H1 (cell line): ENCODE measurements around the gene MPDU1. TPM values are rescaled to one million over a fixed set of nuclear protein-coding genes. Genes with fewer than 3 reads are reported as not detected.

Experiments used
- CBX5 ChIP-seq: fragments of 300-800, 300-1000 bp; sonication (generic); IDR thresholded peaks from 2 replicates; pipeline ENCODE4 v1.7.1; 2016; ENCODE audit warnings: antibody characterized with exemption, low read length, low read depth
- CHD1 ChIP-seq: IDR thresholded peaks from 2 replicates; pipeline ENCODE4 v1.6.1; 2012; ENCODE audit warnings: low read depth, low read length, improper control_type of control experiment
- GABPA ChIP-seq: IDR thresholded peaks from 2 replicates; pipeline ENCODE4 v1.6.1; 2011; ENCODE audit warnings: mild to moderate bottlenecking, low read length, moderate library complexity, borderline replicate concordance; ENCODE audit not compliant: insufficient read depth
- JUND ChIP-seq: IDR thresholded peaks from 2 replicates; pipeline ENCODE4 v1.6.1; 2011; ENCODE audit warnings: mild to moderate bottlenecking, improper control_type of control experiment, low read length
- KDM1A ChIP-seq: fragments of 200-600, 300-600 bp; sonication (generic); IDR thresholded peaks from 2 replicates; pipeline ENCODE4 v1.7.1; 2016; ENCODE audit warnings: mild to moderate bottlenecking, low read length, borderline replicate concordance
- NRF1 ChIP-seq: IDR thresholded peaks from 2 replicates; pipeline ENCODE4 v1.6.1; 2011; ENCODE audit warnings: mild to moderate bottlenecking, low read depth, low read length, improper control_type of control experiment
- PHF8 ChIP-seq: fragments of 200-600 bp; sonication (generic); conservative IDR thresholded peaks from 2 replicates; pipeline ENCODE4 v1.7.1; 2012; ENCODE audit warnings: low read depth, mild to moderate bottlenecking, inconsistent platforms, low read length, moderate library complexity
- POLR2AphosphoS5 ChIP-seq: IDR thresholded peaks from 2 replicates; pipeline ENCODE4 v1.6.1; 2011; ENCODE audit warnings: low read depth, low read length
- RBBP5 ChIP-seq: IDR thresholded peaks from 2 replicates; pipeline ENCODE4 v1.7.1; 2012; ENCODE audit warnings: low read depth, mild to moderate bottlenecking, inconsistent platforms, low read length, moderate library complexity, borderline replicate concordance
- SIRT6 ChIP-seq: IDR thresholded peaks from one replicate; pipeline ENCODE4 v1.7.1; 2012; ENCODE audit warnings: low read length, inconsistent platforms
- SP1 ChIP-seq: IDR thresholded peaks from 2 replicates; pipeline ENCODE4 v1.6.1; 2011; ENCODE audit warnings: low read depth, low read length
- SP4 ChIP-seq: IDR thresholded peaks from 2 replicates; pipeline ENCODE4 v1.6.1; 2012; ENCODE audit warnings: low read length, inconsistent platforms
- TAF1 ChIP-seq: IDR thresholded peaks from 2 replicates; pipeline ENCODE4 v1.6.1; 2011; ENCODE audit warnings: mild to moderate bottlenecking, low read depth, low read length
- polyA plus RNA-seq, 7 experiments: library from polyadenylated mRNA; depleted of rRNA in 3 of 7; stranded (reverse) in 5 of 7; unstranded in 2 of 7; fragments of >200 nt in 5 of 7; fragments of 200-250 nt in 2 of 7; gene quantifications; 1 replicate in 5 of 7; 2 replicates in 1 of 7; 4 replicates in 1 of 7; pipeline versions ENCODE4 v1.2.1 to v1.2.3, GENCODE V29; 2011 to 2013; ENCODE audit warnings: missing spikeins in 2 of 7, mixed read lengths in 2 of 7
- total RNA-seq: library from RNA; stranded (reverse); fragmentation: NEBNext Ultra II Directional; extraction: Animal tissue kit (Norgen Biotek cat#: 25700); gene quantifications from 2 replicates; pipeline ENCODE4 v1.2.1, GENCODE V29; 2021
- TF ChIP-seq, protein P1 (sequence below): IDR thresholded peaks from 2 replicates; pipeline ENCODE4 v1.6.1; 2012; ENCODE audit warnings: inconsistent platforms
- TF ChIP-seq, protein P2 (sequence below): IDR thresholded peaks from 2 replicates; pipeline ENCODE4 v1.6.1; 2012; ENCODE audit warnings: inconsistent platforms
- TF ChIP-seq, protein P3 (sequence below): IDR thresholded peaks from 2 replicates; pipeline ENCODE4 v1.6.1; 2012; ENCODE audit warnings: low read length, inconsistent platforms
- TF ChIP-seq, protein P4 (sequence below), 3 experiments: IDR thresholded peaks; 1 replicate in 2 of 3; 2 replicates in 1 of 3; pipeline versions ENCODE4 v1.5.1 to v1.6.1; 2011; ENCODE audit warnings: low read length in 3 of 3, mild to moderate bottlenecking in 3 of 3, inconsistent platforms in 2 of 3, low read depth in 1 of 3, moderate library complexity in 1 of 3; ENCODE audit not compliant: insufficient read depth in 1 of 3; ENCODE audit errors: control extremely low read depth in 1 of 3
- TF ChIP-seq, protein P5 (sequence below): IDR thresholded peaks from 2 replicates; pipeline ENCODE4 v1.6.1; 2011; ENCODE audit warnings: low read length, improper control_type of control experiment

Gene MPDU1
- total and polyA plus RNA-seq, 2 of the 8 experiments (the other 6 are each of a cell fraction or from before 2014, with no cell fraction given), result 63.2 to 142 TPM

DNA sequence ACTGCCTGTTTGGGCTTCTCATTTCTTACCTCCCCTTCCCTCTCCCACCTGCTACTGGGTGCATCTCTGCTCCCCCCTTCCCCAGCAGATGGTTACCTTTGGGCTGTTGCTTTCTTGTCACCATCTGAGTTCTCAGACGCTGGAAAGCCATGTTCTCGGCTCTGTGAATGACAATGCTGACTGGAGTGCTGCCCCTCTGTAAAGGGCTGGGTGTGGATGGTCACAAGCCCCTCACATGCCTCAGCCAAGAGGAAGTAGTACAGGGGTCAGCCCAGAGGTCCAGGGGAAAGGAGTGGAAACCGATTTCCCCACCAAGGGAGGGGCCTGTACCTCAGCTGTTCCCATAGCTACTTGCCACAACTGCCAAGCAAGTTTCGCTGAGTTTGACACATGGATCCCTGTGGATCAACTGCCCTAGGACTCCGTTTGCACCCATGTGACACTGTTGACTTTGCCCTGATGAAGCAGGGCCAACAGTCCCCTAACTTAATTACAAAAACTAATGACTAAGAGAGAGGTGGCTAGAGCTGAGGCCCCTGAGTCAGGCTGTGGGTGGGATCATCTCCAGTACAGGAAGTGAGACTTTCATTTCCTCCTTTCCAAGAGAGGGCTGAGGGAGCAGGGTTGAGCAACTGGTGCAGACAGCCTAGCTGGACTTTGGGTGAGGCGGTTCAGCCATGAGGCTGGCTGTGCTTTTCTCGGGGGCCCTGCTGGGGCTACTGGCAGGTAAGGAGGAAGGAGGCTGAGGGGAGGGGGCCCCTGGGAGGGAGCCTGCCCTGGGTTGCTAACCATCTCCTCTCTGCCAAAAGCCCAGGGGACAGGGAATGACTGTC, 4.4 kb upstream of the MPDU1 start, which contains the start of gene CD68 (continued):
- TF ChIP-seq TAF1 (no peak), KDM1A (no peak), SP1 (no peak), RBBP5 (no peak), SP4 (peak; percentile 28; the same call in 1 of the 2 replicates), POLR2AphosphoS5 (peak; percentile 100), CHD1 (no peak), SIRT6 (no peak), GABPA (0 out of 2 replicates have a peak, but pooled peaks have one; percentile 33), JUND (no peak), CBX5 (no peak), PHF8 (no peak), NRF1 (no peak)
- TF ChIP-seq, protein P1, sequence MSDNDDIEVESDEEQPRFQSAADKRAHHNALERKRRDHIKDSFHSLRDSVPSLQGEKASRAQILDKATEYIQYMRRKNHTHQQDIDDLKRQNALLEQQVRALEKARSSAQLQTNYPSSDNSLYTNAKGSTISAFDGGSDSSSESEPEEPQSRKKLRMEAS, result peak; percentile 33; the same call in 1 of the 2 replicates
- TF ChIP-seq, protein P2, sequence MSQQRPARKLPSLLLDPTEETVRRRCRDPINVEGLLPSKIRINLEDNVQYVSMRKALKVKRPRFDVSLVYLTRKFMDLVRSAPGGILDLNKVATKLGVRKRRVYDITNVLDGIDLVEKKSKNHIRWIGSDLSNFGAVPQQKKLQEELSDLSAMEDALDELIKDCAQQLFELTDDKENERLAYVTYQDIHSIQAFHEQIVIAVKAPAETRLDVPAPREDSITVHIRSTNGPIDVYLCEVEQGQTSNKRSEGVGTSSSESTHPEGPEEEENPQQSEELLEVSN, result no peak
- TF ChIP-seq, protein P3, sequence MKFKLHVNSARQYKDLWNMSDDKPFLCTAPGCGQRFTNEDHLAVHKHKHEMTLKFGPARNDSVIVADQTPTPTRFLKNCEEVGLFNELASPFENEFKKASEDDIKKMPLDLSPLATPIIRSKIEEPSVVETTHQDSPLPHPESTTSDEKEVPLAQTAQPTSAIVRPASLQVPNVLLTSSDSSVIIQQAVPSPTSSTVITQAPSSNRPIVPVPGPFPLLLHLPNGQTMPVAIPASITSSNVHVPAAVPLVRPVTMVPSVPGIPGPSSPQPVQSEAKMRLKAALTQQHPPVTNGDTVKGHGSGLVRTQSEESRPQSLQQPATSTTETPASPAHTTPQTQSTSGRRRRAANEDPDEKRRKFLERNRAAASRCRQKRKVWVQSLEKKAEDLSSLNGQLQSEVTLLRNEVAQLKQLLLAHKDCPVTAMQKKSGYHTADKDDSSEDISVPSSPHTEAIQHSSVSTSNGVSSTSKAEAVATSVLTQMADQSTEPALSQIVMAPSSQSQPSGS, result peak; percentile 91; the same call in 1 of the 2 replicates
- TF ChIP-seq, protein P4, sequence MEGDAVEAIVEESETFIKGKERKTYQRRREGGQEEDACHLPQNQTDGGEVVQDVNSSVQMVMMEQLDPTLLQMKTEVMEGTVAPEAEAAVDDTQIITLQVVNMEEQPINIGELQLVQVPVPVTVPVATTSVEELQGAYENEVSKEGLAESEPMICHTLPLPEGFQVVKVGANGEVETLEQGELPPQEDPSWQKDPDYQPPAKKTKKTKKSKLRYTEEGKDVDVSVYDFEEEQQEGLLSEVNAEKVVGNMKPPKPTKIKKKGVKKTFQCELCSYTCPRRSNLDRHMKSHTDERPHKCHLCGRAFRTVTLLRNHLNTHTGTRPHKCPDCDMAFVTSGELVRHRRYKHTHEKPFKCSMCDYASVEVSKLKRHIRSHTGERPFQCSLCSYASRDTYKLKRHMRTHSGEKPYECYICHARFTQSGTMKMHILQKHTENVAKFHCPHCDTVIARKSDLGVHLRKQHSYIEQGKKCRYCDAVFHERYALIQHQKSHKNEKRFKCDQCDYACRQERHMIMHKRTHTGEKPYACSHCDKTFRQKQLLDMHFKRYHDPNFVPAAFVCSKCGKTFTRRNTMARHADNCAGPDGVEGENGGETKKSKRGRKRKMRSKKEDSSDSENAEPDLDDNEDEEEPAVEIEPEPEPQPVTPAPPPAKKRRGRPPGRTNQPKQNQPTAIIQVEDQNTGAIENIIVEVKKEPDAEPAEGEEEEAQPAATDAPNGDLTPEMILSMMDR (IDR thresholded peaks at IDR 0.05; ENCODE audit: control extremely low read depth in 1 of 3, insufficient read depth in 1 of 3, low read depth in 1 of 3, low read length in 3 of 3), result no peak
- TF ChIP-seq, protein P5, sequence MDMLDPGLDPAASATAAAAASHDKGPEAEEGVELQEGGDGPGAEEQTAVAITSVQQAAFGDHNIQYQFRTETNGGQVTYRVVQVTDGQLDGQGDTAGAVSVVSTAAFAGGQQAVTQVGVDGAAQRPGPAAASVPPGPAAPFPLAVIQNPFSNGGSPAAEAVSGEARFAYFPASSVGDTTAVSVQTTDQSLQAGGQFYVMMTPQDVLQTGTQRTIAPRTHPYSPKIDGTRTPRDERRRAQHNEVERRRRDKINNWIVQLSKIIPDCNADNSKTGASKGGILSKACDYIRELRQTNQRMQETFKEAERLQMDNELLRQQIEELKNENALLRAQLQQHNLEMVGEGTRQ, result peak; percentile 50; the same call in 1 of the 2 replicates
